GM23338 (cell line): ENCODE results near the gene APOBEC3B. TPM values are rescaled to one million over a fixed set of nuclear protein-coding genes. Genes with fewer than 3 reads are reported as not detected.

Experiments used
- ATAC-seq: fragments of 200-7000 bp; cut with Tn5 transposase; 3 replicates; pipeline ENCODE4 v1.9.1; 2020
- DNase-seq: peaks from one replicate; pipeline ENCODE4 v3.0.0-alpha.2; 2015; ENCODE audit warnings: low spot score
- H2AFZ ChIP-seq: fragments of 200-600 bp; sonication (generic); 2 replicates; pipeline ENCODE4 v1.8.0; 2016; ENCODE audit warnings: antibody characterized with exemption, mild to moderate bottlenecking, moderate library complexity
- H3F3A ChIP-seq: fragments of 200-600 bp; sonication (generic); replicated peaks from 2 replicates; pipeline ENCODE4 v1.8.0; 2017; ENCODE audit warnings: antibody characterized with exemption, mixed run types, low read depth
- H3K27ac ChIP-seq: fragments of 200-600 bp; sonication (generic); 2 replicates; pipeline ENCODE4 v1.6.1; 2016; ENCODE audit warnings: low read depth
- H3K27me3 ChIP-seq: fragments of 200-600 bp; sonication (generic); 2 replicates; pipeline ENCODE4 v1.8.0; 2016; ENCODE audit warnings: mild to moderate bottlenecking, mixed run types, moderate library complexity; ENCODE audit not compliant: insufficient read depth
- H3K36me3 ChIP-seq: fragments of 200-600 bp; sonication (generic); 2 replicates; pipeline ENCODE4 v1.8.0; 2016; ENCODE audit warnings: mild to moderate bottlenecking; ENCODE audit not compliant: insufficient read depth
- H3K4me1 ChIP-seq: fragments of 200-600 bp; sonication (generic); 2 replicates; pipeline ENCODE4 v1.8.0; 2016; ENCODE audit warnings: mild to moderate bottlenecking, moderate library complexity; ENCODE audit not compliant: insufficient read depth
- H3K4me2 ChIP-seq: fragments of 200-600 bp; sonication (generic); 2 replicates; pipeline ENCODE4 v1.7.1; 2017; ENCODE audit warnings: mixed run types
- H3K4me3 ChIP-seq: fragments of 200-600 bp; sonication (generic); 2 replicates; pipeline ENCODE4 v1.6.1; 2016; ENCODE audit warnings: mixed run types
- H3K79me2 ChIP-seq: fragments of 200-600 bp; sonication (generic); replicated peaks from 2 replicates; pipeline ENCODE4 v1.8.0; 2017; ENCODE audit warnings: mild to moderate bottlenecking; ENCODE audit not compliant: insufficient read depth
- H3K9me2 ChIP-seq: fragments of 200-600 bp; sonication (generic); 2 replicates; pipeline ENCODE4 v1.8.0; 2017; ENCODE audit not compliant: insufficient read depth
- H4K20me1 ChIP-seq: fragments of 200-600 bp; sonication (generic); replicated peaks from 2 replicates; pipeline ENCODE4 v1.8.0; 2017; ENCODE audit warnings: mild to moderate bottlenecking; ENCODE audit not compliant: insufficient read depth
- H3K27ac Mint-ChIP-seq: 2 replicates; pipeline ENCODE4 v1.8.0; 2020; ENCODE audit warnings: inconsistent platforms, mild to moderate bottlenecking, moderate library complexity, mixed read lengths
- H3K27me3 Mint-ChIP-seq: 3 replicates; pipeline ENCODE4 v1.8.0; 2022; ENCODE audit warnings: low read depth, mild to moderate bottlenecking, moderate library complexity, mixed read lengths, inconsistent platforms; ENCODE audit not compliant: insufficient read depth, poor library complexity
- H3K36me3 Mint-ChIP-seq: 3 replicates; pipeline ENCODE4 v1.8.0; 2021; ENCODE audit warnings: low read depth, mild to moderate bottlenecking, inconsistent platforms, moderate library complexity, mixed read lengths
- H3K4me1 Mint-ChIP-seq: 3 replicates; pipeline ENCODE4 v1.8.0; 2020; ENCODE audit warnings: mild to moderate bottlenecking, inconsistent platforms, mixed read lengths
- H3K4me3 Mint-ChIP-seq: 3 replicates; pipeline ENCODE4 v1.8.0; 2021; ENCODE audit warnings: moderate library complexity, mild to moderate bottlenecking, inconsistent platforms, mixed read lengths
- H3K9me3 Mint-ChIP-seq: 3 replicates; pipeline ENCODE4 v1.8.0; 2020; ENCODE audit warnings: moderate library complexity, mild to moderate bottlenecking, inconsistent platforms, mixed read lengths
- EZH2 ChIP-seq: fragments of 200-600 bp; sonication (generic); IDR thresholded peaks from one replicate; pipeline ENCODE4 v1.8.0; 2017; ENCODE audit warnings: antibody characterized with exemption, mild to moderate bottlenecking, low read depth; ENCODE audit not compliant: unreplicated experiment
- POLR2AphosphoS5 ChIP-seq: IDR thresholded peaks from 2 replicates; pipeline ENCODE4 v1.6.1; 2016; ENCODE audit warnings: antibody characterized with exemption, low read depth
- ZNF114 ChIP-seq: fragments of 250-450 bp; sonication (Bioruptor Pico); IDR thresholded peaks from 2 replicates; pipeline ENCODE4 v1.5.0; 2020; ENCODE audit warnings: mild to moderate bottlenecking, moderate library complexity
- polyA plus RNA-seq: library from polyadenylated mRNA; unstranded; fragments of >200 nt; fragmentation: Nextera tagmentation; extraction: Ambion mirVana; gene quantifications from 2 replicates; pipeline ENCODE4 v1.2.1, GENCODE V29; 2016
- total RNA-seq: library from RNA; depleted of rRNA; stranded (reverse); fragments of >200 nt; shearing (Covaris generic); gene quantifications from 2 replicates; pipeline ENCODE4 v1.2.3, GENCODE V29; 2014
- TF ChIP-seq, protein P1 (sequence below), 2 experiments: fragments of 200-600 bp in 1 of 2; sonication (generic) in 1 of 2; conservative IDR thresholded peaks; 2 replicates each; pipeline versions ENCODE4 v1.5.1 to v1.6.1; 2016 to 2017; ENCODE audit warnings: antibody characterized with exemption in 2 of 2, low read depth in 2 of 2, mild to moderate bottlenecking in 2 of 2, moderate library complexity in 1 of 2
- TF ChIP-seq, protein P2 (sequence below): IDR thresholded peaks from one replicate; pipeline ENCODE4 v1.6.1; 2018; ENCODE audit warnings: antibody characterized with exemption; ENCODE audit not compliant: unreplicated experiment
- TF ChIP-seq, protein P3 (sequence below): fragments of 250-450 bp; sonication (Bioruptor Pico); IDR thresholded peaks from 2 replicates; pipeline ENCODE4 v1.5.0; 2020; ENCODE audit warnings: mild to moderate bottlenecking, moderate library complexity

APOBEC3B gene
- total and polyA plus RNA-seq, 2 experiments from 2014 or later = 7.0 to 9.2 TPM

DNA sequence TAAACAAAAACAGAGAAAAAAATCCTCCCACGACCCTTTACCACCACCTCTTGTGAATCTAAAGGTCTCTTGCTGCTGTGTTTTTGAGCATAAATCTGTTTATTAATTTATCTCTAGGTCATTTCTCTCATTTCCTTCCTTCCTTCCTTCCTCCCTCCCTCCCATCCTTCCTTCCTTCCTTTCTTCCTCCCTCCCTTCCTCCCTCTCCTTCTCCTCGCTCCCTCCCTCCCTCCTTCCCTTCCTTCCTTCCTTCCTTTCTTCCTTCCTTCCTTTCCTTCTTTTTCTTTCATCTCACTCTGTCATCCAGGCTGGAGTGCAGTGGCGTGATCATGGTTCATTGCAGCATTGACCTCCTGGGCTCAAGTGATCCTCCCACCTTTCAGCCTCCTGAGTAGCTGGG lies 38.3 kb upstream of the APOBEC3B start (continued):
- TF ChIP-seq, protein P1, sequence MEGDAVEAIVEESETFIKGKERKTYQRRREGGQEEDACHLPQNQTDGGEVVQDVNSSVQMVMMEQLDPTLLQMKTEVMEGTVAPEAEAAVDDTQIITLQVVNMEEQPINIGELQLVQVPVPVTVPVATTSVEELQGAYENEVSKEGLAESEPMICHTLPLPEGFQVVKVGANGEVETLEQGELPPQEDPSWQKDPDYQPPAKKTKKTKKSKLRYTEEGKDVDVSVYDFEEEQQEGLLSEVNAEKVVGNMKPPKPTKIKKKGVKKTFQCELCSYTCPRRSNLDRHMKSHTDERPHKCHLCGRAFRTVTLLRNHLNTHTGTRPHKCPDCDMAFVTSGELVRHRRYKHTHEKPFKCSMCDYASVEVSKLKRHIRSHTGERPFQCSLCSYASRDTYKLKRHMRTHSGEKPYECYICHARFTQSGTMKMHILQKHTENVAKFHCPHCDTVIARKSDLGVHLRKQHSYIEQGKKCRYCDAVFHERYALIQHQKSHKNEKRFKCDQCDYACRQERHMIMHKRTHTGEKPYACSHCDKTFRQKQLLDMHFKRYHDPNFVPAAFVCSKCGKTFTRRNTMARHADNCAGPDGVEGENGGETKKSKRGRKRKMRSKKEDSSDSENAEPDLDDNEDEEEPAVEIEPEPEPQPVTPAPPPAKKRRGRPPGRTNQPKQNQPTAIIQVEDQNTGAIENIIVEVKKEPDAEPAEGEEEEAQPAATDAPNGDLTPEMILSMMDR (conservative IDR thresholded peaks at IDR 0.05; ENCODE audit: low read depth in 2 of 2) = no peak
- TF ChIP-seq, protein P2, sequence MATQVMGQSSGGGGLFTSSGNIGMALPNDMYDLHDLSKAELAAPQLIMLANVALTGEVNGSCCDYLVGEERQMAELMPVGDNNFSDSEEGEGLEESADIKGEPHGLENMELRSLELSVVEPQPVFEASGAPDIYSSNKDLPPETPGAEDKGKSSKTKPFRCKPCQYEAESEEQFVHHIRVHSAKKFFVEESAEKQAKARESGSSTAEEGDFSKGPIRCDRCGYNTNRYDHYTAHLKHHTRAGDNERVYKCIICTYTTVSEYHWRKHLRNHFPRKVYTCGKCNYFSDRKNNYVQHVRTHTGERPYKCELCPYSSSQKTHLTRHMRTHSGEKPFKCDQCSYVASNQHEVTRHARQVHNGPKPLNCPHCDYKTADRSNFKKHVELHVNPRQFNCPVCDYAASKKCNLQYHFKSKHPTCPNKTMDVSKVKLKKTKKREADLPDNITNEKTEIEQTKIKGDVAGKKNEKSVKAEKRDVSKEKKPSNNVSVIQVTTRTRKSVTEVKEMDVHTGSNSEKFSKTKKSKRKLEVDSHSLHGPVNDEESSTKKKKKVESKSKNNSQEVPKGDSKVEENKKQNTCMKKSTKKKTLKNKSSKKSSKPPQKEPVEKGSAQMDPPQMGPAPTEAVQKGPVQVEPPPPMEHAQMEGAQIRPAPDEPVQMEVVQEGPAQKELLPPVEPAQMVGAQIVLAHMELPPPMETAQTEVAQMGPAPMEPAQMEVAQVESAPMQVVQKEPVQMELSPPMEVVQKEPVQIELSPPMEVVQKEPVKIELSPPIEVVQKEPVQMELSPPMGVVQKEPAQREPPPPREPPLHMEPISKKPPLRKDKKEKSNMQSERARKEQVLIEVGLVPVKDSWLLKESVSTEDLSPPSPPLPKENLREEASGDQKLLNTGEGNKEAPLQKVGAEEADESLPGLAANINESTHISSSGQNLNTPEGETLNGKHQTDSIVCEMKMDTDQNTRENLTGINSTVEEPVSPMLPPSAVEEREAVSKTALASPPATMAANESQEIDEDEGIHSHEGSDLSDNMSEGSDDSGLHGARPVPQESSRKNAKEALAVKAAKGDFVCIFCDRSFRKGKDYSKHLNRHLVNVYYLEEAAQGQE = no peak
- TF ChIP-seq ZNF114 (CRISPR knock-in tag) = no peak

DNA sequence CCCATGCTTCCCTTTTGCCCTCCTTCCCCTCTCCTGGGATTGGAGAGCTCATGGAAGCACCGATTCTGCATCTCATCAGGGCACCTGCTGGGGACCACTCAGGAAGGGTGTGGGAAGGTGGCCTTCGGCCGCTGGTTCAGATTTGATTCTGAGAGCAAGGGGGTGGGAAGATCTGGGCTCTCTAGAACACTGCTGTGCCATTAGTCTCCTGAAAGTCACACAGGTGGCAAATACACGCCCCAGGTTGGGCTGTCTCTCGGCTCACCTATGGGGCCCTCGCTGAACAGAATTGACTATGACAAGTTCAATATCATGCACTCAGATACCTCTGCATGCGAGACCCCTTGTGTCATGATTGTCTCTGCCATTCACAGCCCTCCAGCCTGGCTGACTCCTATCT lies 37.5 kb upstream of the APOBEC3B start:
- Histone ChIP-seq H3K9me2 (no peaks in the 10 kb centered on the region), H4K20me1 (peaks cover 3% of the 10 kb centered on the region; the same call in 1 of the 2 replicates), H3K4me1 (no peaks in the 10 kb centered on the region; the same call in 1 of the 2 replicates), H2AFZ (no peak overlapping the region), H3F3A (no peaks in the 10 kb centered on the region), H3K27me3 (no peaks in the 10 kb centered on the region), H3K4me3 (no peak overlapping the region), H3K27ac (no peak overlapping the region), H3K36me3 (no peaks in the 10 kb centered on the region), H3K4me2 (no peak overlapping the region), H3K79me2 (no peaks in the 10 kb centered on the region)
- H3K27ac Mint-ChIP-seq = no peak overlapping the region
- H3K4me1 Mint-ChIP-seq = peaks cover 10% of the 10 kb centered on the region
- no peak overlapping the region for H3K4me3 Mint-ChIP-seq
- no peaks in the 10 kb centered on the region for H3K9me3 Mint-ChIP-seq
- ATAC-seq (no peak), DNase-seq (no peak)
- H3K36me3 Mint-ChIP-seq = no peaks in the 10 kb centered on the region
- peaks cover 3% of the 10 kb centered on the region for H3K27me3 Mint-ChIP-seq
- TF ChIP-seq, protein P3, sequence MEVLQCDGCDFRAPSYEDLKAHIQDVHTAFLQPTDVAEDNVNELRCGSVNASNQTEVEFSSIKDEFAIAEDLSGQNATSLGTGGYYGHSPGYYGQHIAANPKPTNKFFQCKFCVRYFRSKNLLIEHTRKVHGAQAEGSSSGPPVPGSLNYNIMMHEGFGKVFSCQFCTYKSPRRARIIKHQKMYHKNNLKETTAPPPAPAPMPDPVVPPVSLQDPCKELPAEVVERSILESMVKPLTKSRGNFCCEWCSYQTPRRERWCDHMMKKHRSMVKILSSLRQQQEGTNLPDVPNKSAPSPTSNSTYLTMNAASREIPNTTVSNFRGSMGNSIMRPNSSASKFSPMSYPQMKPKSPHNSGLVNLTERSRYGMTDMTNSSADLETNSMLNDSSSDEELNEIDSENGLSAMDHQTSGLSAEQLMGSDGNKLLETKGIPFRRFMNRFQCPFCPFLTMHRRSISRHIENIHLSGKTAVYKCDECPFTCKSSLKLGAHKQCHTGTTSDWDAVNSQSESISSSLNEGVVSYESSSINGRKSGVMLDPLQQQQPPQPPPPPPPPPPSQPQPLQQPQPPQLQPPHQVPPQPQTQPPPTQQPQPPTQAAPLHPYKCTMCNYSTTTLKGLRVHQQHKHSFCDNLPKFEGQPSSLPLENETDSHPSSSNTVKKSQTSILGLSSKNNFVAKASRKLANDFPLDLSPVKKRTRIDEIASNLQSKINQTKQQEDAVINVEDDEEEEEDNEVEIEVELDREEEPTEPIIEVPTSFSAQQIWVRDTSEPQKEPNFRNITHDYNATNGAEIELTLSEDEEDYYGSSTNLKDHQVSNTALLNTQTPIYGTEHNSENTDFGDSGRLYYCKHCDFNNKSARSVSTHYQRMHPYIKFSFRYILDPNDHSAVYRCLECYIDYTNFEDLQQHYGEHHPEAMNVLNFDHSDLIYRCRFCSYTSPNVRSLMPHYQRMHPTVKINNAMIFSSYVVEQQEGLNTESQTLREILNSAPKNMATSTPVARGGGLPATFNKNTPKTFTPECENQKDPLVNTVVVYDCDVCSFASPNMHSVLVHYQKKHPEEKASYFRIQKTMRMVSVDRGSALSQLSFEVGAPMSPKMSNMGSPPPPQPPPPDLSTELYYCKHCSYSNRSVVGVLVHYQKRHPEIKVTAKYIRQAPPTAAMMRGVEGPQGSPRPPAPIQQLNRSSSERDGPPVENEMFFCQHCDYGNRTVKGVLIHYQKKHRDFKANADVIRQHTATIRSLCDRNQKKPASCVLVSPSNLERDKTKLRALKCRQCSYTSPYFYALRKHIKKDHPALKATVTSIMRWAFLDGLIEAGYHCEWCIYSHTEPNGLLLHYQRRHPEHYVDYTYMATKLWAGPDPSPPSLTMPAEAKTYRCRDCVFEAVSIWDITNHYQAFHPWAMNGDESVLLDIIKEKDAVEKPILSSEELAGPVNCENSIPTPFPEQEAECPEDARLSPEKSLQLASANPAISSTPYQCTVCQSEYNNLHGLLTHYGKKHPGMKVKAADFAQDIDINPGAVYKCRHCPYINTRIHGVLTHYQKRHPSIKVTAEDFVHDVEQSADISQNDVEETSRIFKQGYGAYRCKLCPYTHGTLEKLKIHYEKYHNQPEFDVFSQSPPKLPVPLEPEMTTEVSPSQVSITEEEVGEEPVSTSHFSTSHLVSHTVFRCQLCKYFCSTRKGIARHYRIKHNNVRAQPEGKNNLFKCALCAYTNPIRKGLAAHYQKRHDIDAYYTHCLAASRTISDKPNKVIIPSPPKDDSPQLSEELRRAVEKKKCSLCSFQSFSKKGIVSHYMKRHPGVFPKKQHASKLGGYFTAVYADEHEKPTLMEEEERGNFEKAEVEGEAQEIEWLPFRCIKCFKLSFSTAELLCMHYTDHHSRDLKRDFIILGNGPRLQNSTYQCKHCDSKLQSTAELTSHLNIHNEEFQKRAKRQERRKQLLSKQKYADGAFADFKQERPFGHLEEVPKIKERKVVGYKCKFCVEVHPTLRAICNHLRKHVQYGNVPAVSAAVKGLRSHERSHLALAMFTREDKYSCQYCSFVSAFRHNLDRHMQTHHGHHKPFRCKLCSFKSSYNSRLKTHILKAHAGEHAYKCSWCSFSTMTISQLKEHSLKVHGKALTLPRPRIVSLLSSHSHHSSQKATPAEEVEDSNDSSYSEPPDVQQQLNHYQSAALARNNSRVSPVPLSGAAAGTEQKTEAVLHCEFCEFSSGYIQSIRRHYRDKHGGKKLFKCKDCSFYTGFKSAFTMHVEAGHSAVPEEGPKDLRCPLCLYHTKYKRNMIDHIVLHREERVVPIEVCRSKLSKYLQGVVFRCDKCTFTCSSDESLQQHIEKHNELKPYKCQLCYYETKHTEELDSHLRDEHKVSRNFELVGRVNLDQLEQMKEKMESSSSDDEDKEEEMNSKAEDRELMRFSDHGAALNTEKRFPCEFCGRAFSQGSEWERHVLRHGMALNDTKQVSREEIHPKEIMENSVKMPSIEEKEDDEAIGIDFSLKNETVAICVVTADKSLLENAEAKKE (CRISPR knock-in tag) = no peak
- TF ChIP-seq POLR2AphosphoS5 (no peak), EZH2 (no peak)
- TF ChIP-seq, protein P1 (conservative IDR thresholded peaks at IDR 0.05; ENCODE audit: low read depth in 2 of 2) = no peak
- TF ChIP-seq, protein P2 = no peak
